ENCODE measurements around the gene ZSCAN18.

DNA sequence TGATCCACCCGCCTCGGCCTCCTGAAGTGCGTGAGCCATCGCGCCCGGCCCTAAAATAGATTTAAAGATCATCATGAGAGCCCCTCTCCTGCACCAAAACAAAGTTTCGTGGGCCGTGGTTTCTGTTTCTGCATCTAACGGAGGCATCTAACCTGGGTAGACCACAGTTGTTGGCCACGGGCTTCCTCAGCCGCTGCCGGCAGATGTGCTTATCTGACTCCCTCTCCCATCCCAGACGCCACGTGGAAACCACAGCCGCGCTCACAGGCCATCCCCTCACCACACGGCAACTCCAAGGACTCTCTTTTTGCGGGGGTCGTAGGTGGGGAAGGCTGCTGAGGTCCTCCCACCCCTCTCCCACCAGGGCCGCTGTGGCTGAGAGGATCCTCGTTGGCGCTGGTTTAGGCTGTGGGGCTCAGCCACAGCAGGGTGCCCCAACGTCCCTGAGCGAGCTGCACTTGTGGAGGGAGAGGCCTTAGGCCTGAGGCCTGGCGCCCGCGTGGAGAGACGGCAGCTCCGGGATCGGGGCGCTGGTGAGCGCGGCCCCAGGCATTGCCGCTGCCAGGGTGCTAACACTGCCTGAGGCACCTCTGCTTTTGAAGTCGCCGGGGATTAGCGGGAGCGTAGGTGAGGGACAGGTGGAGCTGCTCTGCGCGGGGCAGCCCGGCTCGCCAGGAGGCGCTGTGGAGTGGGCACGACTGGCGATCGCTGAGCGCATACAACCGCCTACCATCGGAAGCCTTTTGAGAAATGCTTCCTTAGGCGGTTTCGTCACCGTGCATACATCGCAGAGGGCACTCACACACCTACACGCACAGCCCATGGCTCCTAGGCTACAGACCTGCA lies 55.3 kb downstream of the ZSCAN18 start:
- TF ChIP-seq CTCF (IDR thresholded peaks at IDR 0.05; ENCODE audit: extremely low read depth in 1 of 2, insufficient read depth in 1 of 2, low read depth in 1 of 2, low read length in 2 of 2) (no peak), POLR2A (IDR thresholded peaks at IDR 0.05; ENCODE audit: low read depth, low read length) (no peak), EZH2 (IDR thresholded peaks at IDR 0.05; ENCODE audit: borderline replicate concordance, low read depth, low read length, severe bottlenecking) (no peak)
